SU-DHL-6 (cell line): ENCODE data around the gene EDNRA.

ENCODE experiments used
- EZH2phosphoT487 ChIP-seq: fragments of 200-600 bp; sonication (generic), shearing (Covaris generic); conservative IDR thresholded peaks from 2 replicates; pipeline ENCODE4 v1.6.1; 2018; ENCODE audit warnings: mild to moderate bottlenecking, antibody characterized with exemption, low read length, moderate library complexity, mixed read lengths
- TF ChIP-seq, protein P1 (sequence below): fragments of 200-600 bp; sonication (generic); IDR thresholded peaks from one replicate; pipeline ENCODE4 v1.5.1; 2017; ENCODE audit warnings: antibody characterized with exemption, mild to moderate bottlenecking, low read length, moderate library complexity; ENCODE audit not compliant: insufficient read depth, poor library complexity, severe bottlenecking

DNA sequence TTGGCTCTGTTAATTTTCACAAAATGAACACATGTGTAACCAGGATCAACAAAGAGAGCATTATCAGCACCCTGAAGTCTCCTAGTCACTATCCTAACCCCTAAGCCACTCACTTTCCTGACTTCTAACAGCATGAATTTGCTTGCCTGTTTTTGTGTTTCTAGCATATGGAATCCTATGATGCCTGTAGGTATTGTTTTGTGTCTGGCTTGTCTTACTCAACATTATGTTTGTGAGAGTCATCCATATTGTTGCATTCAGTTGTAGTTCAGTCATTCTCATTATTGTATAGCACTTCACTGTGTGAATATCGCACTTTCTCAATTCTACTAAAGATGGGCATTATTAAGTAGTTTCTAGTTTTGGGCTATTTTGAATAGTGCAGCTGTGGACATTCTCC, 15.6 kb downstream of the EDNRA start:
- TF ChIP-seq EZH2phosphoT487 = no peak
- TF ChIP-seq, protein P1, sequence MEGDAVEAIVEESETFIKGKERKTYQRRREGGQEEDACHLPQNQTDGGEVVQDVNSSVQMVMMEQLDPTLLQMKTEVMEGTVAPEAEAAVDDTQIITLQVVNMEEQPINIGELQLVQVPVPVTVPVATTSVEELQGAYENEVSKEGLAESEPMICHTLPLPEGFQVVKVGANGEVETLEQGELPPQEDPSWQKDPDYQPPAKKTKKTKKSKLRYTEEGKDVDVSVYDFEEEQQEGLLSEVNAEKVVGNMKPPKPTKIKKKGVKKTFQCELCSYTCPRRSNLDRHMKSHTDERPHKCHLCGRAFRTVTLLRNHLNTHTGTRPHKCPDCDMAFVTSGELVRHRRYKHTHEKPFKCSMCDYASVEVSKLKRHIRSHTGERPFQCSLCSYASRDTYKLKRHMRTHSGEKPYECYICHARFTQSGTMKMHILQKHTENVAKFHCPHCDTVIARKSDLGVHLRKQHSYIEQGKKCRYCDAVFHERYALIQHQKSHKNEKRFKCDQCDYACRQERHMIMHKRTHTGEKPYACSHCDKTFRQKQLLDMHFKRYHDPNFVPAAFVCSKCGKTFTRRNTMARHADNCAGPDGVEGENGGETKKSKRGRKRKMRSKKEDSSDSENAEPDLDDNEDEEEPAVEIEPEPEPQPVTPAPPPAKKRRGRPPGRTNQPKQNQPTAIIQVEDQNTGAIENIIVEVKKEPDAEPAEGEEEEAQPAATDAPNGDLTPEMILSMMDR = no peak
